ENCODE data around the gene SRSF12.

Gene SRSF12

DNA sequence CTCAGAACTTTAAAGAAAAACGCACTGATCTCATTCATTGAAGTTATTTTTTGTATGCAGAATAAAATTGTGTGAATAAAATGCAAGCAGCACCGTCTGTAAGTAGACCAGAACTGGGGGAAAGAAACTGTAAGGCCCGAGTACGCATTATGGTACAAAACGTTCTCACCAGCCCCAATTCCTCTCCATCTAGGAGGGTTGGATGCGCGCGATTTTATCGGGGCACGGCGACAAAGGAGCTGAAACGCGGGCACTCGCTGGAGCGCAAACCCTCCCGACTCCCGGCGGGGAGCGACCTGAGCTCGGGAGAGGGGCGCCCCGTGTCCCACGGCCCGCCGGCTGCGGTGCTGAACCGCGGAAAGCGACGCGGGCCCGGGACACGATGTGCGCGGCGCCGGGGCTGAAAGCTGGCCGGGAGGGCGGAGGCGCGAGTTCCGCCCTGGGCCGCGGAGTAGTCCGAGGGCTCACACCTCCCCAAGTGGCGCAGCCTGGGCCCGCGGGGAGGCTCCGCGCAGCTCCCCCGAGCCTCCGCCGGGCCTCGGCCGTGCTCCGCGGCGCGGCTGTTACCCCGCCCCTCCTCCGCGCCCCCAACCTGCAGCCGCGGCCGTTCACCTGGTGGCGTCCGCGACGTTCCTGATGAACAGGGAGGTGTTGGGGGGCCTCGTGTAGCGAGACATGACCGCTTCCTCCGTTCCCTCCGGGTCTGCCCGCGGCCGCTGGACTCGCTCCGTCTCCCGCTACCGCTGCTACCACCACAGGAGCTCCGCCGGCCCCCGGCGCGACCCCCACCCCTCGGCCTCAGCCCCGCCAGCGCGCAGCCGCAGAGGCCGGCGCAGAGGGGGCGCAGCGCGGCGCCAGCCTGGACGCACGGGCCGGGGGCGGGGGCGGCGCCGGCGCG, at the start of gene SRSF12:
TSS of gene SRSF12 (minus strand) at position 861 of the 898 bp plus-strand sequence. CDS start at position 677, 184 bp downstream.
- peak; percentile 11 for DNase-seq (ENCODE audit: low spot score)

DNA sequence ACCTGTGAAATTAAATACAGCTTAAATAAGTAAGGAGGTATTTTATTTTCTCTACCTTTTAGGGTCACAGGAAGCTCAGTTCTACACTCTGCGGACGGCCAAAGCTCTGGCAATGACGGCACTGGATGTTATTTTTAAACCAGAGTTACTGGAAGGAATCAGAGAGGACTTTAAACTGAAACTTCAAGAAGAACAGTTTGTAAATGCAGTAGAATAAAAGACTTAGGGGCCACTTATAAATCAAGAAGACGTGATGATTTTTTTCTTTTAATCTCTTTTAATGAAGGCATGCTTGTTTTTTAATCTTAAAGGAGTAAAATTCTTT, 44.1 kb upstream of the SRSF12 start:
- DNase-seq (ENCODE audit: low spot score): no peak

DNA sequence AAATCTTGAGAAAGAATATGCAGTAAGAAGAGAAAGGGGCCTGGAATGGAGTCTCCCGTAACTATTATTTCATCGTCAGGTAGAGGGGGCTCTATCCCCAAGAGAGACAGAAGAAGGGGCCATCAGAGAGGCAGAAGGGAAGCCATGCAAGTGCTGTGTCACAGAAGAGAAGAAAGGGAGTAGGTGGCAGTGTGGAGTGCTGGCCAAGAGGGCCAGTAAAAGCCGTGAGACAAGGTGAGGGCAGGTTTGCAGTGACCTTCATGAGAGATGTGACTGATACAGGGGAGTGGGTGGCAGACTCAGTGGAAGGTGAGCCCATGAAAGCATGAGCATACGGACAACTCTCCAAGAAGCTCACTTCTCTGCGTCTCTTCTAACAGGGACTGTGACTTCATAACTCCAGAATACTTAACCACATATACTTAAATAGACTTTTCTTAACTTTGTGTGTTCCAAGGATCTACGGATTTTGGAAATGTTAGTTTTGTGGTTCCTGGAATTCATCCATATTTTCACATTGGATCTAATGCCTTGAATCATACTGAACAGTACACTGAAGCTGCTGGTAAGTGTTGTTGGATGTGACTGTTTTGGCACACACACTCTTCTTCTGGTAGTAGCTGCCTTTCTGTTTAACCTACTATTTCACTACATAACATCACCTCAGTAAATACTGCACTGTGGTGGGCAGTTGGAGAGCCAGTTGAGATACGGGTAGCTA, 43.6 kb upstream of the SRSF12 start:
- no peak for DNase-seq (ENCODE audit: low spot score)

DNA sequence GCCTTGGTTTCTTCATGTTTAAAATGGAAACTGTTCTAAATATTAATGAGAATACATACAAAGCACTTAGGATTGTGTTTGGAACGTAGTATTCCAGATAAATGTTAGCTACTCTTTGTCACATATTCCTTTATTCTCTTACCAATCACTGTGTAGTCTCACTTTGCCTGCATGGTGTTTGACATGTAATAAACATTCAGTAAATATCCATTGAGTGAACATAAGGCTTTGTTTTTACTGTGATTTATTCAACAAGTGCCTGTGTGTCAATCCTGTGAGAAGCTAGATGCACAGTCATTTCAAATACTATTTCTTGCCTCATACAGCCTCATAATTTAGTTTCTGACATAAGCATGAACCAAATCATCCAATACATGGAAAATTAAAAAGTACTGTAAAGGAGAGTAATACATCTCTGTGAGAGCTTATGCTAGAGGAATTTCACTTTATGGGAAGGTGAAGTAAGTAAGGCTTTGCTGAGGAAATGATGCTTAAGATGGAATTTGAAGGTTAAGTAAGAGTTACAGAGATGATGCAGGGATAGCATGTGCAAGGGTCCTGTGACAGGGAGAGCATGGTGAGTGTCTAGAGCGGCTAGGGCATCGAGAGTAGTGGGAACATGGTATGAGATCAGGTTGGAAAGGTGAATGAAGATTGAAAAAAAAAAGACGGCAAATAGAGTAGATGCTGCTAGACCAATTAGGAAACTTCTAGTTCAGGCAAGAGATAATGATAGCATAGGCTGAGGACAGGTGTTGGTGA, 42.6 kb upstream of the SRSF12 start:
- DNase-seq (ENCODE audit: low spot score): no peak

DNA sequence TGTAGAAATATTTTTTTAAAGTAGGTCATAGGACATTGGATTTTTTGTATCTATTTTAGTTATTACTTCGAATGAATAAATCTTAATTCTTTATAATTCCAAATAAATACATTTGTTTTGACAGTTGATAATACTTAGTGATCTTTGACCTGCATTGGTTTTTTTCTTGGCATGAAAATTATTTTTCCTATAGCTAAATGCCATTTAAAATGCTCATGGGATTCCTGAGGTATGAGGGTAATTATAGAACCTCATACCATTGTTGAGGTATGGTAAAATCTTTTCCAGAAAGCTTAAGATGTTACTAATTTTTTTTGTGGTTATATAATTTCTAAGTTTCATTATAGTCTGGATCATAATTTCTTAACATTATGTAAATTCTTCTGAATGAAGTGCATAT, 36.3 kb upstream of the SRSF12 start:
- no peak for DNase-seq (ENCODE audit: low spot score)

DNA sequence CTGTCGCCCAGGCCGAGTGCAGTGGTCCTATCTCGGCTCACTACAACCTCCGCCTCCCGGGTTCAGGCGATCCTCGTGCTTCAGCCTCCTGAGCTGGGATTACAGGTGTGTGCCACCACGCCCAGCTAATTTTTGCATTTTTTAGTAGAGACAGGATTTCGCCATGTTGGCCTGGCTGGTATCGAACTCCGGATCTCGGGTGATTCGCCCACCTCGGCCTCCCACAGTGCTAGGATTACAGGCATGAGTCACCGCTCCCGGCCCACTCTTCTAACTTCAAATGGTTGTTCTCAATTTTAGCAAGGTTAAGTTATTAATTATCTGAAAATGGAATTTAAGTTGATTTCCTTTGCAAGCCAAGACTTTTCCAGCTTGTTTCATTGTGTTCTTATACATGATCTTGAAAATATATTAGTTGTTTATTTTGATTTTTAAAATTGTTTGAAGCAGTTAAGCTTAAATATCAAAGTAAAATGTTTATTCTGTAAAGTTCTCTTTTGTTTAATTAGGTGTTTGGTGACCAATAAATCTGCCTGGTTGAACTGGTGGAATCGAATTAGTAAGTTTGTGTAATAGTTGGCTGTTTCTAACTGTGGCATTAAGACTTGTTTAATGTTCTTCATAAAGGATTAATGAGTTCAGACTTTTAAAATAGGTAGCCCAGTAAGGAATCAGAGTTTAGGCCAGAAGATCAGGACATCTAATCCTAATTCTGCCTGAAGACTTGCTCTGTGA, 30.3 kb upstream of the SRSF12 start:
- DNase-seq (ENCODE audit: low spot score): no peak

DNA sequence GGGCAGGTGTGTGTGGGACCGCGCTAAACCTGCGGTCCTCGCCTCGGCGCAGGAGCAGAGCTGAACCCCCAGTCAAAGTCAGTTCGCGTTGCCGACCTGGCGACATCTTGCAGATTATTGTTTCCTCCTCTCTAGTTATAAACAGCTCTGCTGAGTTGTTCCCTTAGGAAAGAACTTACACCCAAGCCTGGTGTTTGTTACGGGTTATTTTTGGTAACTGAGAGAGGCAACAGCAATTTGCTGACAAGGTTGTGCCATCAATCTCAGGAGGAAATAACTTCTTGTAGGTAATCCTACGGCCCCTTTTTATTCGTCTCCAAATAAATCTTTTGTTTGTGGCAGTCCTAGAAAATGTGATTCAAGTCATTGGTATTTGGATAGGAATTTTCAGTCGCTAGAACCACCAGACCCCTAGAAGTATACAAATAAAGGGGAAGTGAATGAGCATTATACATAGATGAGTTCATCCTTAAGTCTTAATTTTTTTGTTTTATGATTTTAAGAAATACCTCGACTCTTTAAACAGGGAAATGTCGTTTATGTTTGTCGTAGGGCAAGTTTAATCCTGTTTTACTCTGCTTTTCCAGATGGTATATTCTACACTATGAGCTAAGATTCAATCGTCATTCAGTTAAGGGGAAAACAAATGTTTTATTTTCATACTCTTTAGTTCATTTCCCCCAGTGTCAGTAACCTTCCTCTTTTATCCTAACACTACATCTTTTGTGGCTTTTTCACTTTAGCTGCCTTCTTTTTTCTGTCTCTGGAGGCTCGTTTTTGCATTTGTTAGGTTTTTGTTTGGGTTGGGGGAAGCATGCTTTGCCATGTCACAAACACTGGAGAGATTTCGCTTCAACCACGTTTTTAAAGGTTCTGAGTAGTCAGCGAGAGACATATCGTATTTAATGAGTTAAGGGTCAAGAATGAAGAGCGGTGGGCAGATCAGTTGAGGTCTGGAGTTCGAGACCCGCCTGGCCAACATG, 29.1 kb upstream of the SRSF12 start:
- DNase-seq (ENCODE audit: low spot score): no peak

DNA sequence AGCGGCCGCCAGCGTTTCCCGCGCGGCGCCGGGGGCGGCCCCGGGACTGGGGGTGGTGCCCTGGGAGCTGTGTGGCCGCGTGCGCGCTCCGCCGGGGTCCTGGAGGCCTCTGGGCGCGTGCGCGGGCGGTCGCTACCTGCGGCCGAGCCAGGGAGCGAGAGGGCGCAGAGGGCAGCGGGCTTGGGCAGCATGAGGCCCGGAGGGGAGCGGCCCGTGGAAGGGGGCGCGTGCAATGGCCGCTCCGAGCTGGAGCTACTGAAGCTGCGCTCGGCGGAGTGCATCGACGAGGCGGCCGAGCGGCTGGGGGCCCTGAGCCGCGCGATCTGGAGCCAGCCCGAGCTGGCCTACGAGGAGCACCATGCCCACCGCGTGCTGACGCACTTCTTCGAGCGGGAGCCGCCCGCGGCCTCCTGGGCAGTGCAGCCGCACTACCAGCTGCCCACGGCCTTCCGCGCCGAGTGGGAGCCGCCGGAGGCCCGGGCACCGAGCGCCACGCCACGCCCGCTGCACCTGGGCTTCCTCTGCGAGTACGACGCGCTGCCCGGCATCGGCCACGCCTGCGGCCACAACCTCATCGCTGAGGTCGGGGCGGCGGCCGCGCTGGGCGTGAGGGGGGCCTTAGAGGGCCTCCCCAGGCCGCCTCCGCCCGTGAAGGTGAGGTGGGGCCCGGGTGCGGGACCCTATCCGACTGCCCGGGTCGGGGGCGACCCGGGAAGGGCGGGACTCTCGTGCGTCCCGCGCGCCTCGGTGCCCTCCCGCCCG, 28.3 kb upstream of the SRSF12 start, which contains the start of gene PM20D2:
TSS of gene PM20D2 (plus strand) at position 100 of the 762 bp plus-strand sequence. CDS start at position 190, 90 bp downstream.
- DNase-seq (ENCODE audit: low spot score): peak; percentile 46

DNA sequence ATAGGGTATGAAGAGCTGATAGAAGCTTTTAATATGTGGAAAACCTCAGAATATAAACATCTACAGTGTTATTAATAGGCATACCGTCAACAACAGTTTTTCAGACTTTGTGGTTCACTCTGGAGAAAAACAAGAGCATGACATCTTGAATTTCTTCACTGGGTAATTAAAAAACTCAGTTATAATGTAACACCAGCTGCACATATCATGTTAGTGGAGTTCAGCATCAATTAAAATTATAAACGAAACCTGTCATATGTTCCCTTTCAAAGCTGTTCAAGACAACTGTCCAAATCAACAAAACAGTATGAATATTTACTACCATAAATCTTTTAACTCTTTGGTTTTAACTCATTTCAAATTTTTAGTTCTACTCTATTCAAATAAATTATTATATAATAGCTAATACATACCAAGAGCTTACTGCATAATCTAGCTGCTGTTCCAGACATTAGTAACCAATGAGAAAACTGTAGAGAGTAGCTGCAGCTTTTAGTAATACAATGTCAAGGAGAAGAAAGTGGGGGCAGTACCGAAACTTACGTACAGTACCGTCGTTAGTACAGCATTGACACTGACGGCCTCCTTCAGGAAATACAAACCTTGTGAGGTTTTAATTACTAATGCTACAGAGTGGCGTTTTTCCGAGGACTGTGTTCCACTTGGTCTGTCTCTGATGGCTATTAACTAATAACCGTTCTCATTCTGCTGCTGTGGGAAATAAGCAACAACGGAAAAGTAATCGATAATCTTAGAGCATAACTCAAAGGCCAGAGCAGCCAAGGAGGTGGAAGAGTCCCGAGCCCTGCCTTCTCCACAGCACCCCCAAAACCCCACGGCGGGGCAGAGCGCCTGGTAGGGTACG, 27.5 kb upstream of the SRSF12 start:
- DNase-seq (ENCODE audit: low spot score): peak; percentile 34

DNA sequence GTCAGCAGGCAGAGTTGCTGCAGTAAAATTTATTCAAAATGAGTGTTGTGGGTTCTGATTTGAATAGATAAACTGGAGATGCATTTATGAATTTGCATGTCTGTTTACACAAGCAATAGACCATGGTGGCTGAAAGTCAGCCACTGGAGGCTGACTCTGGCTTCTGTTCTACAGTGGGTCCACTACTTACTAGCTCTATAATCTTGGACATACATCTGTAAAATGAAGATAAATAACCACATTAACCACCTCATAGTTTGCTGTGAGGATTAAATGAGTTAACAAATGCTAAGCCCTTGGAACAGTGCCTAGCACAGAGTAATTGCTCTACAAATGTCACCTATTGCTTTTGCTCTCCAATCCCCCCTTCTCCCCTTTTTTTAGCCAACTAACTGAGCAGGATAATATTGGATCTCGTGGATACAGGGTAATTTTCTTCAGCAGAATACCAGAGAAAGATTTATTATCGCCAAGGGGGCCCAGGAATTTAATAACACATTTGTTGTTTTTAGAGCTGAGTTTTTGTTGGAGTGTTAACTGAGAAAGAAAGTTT, 26.6 kb upstream of the SRSF12 start:
- no peak for DNase-seq (ENCODE audit: low spot score)

DNA sequence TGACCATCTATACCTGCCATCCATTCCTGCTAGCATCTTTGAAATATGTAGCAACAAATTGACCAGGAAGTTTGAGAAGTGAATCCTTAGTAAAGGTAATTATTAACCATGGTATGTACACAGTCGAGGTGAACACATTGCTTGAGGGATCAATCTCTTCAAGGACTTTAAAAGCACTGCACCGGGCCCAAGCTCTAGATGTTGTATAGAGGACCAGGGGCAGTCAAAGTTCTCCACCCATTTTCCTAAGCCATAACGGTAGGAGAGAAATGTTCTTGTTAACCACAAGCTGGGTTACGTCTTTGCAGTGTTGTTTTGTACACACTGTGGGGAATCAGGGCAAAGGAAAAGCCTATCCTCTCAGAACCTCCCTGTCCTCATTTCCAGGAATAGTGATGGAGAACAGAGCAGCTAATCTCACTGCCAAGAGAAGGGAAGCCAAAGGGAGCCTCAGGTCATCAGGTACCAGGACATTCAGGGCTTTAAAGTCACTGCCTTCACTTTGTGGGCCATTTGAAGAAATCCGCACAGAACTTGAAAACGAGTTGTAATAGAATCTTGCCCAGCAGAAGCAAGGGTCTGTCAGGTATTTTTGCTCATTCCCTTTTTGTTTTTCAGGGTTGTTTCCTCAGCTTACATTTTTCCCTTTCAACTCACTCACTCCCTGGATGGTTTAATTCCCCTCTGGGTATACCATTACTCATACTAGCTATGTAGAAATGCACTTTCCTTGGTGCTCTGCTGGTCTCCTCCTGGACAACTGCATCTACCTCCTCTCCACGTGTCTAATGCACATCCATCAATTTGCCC, 22.7 kb upstream of the SRSF12 start:
- DNase-seq (ENCODE audit: low spot score): no peak

DNA sequence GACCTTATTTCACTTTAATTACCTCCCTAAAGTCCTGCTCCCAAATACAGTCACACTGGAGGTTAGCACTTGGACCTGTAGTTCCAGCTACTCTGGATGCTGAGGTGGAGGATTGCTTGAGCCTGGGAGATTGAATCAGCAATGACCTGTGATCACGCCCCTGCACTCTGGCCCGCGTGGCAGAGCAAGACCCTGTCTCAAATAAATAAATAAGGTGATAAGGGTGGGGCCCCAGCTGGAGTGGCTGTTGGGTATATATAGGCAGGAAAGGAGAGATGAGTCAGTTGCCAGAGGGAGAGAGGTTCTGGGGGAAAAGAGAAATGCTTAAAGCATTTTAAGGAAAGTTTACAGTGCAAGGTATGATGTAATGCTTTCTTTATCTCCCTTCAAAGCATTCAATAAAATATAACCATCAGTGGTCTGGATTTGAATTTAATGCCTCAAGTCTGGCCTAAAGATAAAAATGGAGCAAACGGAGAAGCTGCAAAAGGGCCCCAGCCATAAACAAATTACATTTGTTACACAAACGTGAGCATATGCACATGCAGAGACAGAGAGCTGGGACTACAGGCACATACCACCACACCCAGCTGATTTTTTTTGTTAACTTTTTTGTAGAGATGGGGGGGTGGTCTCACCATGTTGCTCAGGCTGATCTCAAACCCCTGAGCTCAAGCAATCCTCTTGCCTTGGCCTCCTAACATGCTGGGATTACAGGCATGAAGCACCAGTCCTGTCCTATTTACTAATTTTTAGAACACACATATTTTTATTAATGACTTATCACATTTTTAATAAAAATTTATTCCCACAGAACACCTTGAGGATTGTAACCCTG, 21.9 kb upstream of the SRSF12 start:
- no peak for DNase-seq (ENCODE audit: low spot score)

DNA sequence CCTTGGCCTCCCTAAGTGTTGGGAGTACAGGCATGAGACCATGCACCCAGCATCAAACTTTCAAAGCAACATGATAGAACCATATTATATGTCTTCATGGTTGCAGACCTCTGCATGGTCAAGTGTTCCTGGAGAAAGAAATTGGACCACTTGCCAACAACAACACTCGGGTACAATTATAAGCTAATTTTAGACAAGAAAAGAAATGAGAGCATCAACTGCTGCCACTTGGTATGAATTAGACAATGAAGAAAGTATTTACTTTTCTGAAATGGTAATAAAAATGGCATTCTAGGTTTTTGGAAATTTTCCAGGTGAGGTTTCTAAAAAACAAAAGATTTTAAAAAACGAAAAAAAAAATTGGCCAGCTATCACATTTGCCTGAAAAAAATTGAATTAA, 20.3 kb upstream of the SRSF12 start:
- no peak for DNase-seq (ENCODE audit: low spot score)

DNA sequence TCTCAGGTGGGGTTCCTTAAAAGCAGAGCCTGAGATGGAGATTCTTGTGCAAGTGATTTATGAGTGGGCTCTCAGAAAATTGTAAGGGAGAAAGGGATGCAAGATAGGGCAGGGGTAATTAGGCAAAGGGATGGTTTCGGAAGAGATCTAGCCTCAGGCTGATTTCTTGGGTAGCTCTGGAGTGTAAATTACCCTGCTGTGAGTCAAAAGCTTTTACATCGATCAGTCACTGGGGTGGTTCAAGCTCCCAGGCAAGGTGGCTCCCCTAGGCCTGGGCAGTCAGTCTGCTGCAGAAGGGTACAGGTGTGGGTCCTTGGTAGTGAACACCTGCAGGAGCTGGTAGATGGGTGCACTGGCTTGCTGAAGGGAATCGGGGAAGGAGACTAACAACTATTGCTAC, 16.9 kb upstream of the SRSF12 start:
- DNase-seq (ENCODE audit: low spot score): no peak

DNA sequence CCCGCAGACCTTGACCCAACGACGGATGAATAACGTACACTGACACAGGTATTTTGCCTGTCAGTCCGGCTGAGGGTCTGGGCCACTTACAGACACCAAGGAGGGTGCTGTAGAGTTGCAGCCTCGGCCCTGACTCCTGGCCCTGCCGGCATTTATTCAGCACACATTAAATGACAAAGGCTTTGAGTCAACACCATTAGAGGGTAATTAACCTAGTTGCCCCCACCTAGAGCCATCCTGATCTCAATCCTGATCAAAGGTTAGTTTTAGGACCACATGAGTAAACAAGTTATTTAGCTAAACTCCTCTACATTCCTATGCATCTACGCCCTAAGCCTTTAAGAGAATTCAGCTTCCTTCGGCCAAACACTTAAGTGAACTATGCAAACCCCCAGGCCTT, 16.1 kb upstream of the SRSF12 start:
- no peak for DNase-seq (ENCODE audit: low spot score)

DNA sequence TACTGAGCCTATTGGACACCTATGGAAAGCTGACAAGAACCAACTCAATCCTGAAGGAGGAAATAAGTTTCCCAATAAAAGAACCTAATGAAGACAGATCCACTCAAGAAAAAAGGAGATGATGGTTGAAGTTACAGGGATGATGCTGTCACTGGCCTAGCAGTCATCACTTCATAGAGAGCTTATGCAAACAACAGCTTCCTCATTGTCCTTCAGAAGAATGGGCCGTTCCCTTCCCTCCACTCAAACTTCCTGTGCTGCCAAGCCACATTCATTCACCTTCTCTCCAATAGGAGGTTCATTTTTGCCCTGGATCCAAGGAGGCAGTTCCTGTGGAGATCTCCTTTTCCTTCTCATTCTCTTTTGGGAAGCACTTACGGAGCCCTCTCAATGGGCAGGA, 14.2 kb upstream of the SRSF12 start:
- DNase-seq (ENCODE audit: low spot score): no peak

DNA sequence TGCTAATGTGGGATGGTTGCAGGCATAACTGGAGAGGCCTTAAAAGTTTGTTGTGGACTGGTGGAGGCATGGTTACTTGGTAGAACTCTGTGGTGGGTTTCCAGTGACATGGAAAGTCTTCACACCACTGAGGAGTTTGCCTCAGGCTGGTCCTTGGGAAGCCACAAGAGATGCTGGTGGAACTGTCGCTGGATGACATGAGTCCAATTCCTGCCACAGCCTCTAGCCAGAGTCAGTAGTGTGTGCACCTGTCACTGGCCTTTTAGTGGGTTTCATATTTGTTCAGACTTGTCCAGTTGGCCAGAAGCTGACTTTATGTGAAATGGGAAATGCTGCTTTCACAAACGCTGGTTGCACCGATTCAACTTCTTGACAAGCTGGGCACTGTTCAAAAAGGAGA, 13.7 kb upstream of the SRSF12 start:
- no peak for DNase-seq (ENCODE audit: low spot score)
